A204.1 (cell line): ENCODE results near the gene KDM5C.

Experiments used
- FAIRE-seq: peaks from 2 replicates; lab custom pipeline; 2012; peaks lifted over from hg19 to GRCh38; lab: Jason Lieb, UNC

Gene KDM5C

GRCh38 chrX:53224860-53225797 lies at the start of gene KDM5C:
Gene KDM5C (minus strand): TSS chrX:53225207. CDS start chrX:53224889, 318 bp downstream.
- peak; percentile 41 for FAIRE-seq

GRCh38 chrX:53272808-53273337 lies 47.9 kb upstream of the KDM5C start:
- no peak for FAIRE-seq

DNA sequence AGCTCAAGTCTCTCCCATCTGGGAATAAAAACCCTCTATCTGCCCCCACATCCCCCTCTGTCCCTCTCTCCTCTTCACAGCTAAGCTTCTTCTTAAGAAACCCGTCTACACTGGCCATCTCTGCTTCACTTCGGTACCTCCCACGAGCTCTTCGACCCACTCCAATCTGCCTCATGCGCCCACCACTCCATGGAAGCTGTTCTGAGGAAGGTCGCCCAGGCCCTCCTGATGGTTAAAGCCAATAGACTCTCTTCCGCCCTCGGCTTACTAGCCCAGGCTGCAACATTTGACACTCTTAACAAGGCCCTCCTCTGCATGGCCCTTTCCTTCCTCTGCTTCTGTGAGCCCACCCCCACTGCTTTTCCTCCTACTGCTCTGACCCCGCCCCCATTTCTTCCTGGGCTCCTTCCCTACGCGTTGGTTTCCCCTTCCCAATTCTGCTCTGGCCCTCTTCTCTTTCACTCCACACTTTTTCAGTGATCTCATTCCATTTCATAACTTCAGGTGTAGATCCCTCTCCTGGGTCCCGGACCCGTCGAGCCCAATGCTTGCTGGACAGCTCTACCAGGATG lies 44.6 kb upstream of the KDM5C start:
- no peak for FAIRE-seq

DNA sequence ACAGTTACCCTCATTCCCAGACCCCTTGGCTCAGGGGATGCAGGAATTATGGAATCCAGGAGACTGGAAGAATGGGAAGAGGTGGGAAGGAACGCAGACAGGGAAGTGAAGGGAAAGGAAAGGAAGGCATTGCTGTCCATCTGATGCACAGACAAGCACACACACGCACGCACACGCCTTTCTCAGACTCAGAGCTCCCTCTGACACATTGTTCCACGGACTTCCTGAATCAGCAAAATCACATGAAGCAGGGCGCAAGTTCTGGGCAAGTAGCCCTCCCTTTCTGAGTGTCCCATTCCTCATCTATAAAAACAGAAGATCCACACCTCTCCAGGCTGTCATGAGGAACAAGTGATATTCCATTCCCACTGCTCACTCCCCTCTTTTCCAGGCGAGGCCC lies 43.2 kb upstream of the KDM5C start:
- FAIRE-seq: no peak

DNA sequence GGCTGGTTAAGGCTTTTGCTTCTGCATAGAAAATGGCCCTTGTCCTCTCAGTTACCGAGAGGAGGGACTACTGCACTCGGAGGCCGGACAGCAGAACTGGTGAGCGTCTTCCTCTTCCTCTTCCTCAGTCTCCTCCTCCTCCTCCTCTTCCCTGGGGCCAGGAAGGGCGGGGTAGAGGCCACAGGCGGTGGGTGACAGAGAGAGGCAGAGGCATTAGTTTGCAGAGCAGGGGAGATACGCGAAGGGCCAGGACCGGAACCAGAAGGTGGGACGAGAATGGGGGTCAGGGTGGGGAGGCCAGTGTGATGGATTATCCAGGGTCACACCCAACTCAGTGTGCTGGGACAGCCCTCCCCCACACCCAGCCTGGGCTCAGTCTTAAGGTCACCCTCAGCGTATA lies 41.9 kb upstream of the KDM5C start:
- no peak for FAIRE-seq

DNA sequence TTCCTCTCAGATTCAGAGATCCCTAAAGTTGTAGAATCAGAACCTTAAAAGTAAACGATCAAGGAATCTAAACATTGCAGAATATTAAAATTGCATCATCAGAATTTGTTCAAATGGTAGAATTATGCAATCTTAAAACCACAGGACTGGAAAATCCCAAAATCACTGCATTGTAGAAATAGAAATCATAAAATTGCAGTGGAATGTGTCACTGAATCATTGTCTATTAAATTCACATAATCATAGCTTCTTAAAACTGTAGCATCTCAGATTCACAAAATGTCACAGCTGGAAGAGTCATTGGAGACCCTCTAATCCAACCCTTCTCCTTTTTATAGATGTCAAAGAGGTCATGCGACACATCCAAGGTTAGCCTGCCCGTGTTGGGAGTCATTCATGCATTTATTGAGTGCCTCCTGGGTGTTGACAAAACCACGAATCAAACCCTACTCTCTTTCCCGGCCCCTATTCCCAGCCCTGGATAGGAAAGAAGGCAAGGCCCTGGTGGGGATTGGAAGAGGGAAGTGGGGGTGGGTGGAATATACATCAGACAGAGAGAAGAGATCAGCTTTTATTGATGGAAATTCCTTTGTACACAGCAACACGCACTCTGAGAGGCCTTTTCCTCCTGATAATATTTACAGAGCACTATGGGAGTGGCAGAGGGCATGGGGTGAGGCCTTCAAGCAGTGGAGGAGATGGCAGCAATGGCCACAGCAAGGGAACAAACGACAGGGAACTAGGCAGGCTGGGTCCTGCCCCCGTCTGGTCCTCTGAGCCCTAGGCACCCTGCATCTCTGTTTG lies 41.0 kb upstream of the KDM5C start:
- no peak for FAIRE-seq

DNA sequence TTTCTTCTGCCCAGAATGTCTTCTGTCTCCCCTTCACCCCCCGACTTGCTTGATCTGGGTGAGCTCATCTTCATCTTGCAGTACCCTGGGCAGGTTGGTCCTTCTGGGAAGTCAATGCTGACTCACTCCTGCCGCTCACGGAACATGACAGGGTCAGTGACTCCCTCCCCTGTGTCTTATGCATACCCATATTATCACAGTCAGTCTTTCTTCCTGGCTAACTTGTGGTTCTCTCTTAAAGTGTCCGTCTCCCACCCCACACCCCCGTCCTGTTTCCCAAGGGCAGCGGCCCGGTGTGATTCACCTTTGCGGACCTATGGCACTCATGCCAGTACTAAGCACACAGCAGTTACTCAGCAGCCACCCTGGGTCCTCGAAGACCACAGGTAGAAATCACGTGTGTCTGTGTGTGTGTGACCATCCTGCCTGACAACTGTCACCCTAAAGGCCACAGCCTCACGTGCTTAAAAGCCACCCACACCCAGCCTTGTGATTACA lies 38.6 kb upstream of the KDM5C start:
- FAIRE-seq: no peak

DNA sequence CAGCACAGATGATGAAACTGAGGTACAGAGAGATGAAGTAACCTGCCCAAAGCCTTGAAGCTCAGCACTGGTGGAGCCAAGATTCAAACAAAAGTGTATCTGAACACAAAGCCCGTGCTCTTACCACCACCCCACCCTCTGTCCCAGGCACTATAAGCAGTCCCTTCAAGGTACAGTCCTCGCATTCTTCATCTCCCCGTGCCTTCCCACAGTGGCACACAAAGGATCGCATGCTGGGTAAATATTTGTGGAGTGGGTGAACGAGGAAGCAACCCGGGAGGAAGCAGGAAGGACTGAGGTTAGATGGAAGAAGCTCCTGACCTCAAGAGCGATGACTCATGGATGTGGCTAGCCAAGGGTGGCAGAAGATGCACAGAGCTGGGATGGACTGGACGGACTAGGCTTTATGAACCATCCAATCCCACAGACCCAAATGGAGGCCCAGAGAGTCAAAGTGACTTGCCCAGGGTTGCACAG lies 37.9 kb upstream of the KDM5C start:
- no peak for FAIRE-seq

DNA sequence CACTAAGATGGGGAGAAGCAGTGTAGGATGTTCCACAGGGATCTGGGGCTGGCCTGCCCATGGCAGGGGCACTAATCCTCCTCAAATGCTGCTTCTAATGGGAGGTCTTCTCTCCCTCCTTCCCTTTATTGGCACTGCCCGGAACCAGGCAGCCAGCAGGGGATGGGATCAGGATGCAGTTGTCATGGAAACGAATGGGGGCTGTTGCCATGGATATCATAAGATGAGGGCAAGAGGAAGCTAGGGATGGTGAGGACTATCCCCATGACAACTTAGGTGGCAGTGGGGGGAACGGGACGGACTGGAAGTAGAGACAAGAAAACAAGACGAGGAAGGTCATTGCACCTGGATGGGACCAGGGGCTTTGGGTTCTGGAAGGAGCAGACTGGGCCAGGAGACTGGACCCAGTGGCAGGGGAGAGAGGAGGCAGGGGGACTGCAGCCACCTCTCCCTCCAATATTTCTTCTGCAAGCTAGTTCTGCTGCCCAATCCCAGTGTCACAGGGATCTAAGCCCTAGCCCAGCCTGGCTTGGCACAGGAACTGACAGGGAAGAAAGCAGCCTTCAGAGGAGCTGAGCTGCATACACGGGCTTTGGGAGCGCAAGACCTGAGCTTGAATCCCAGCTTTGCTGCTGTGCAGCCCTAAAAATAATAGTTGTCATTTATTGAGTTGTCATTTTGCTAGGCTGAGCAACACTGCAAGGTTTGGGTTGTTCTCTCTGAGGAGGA lies 37.3 kb upstream of the KDM5C start:
- no peak for FAIRE-seq

DNA sequence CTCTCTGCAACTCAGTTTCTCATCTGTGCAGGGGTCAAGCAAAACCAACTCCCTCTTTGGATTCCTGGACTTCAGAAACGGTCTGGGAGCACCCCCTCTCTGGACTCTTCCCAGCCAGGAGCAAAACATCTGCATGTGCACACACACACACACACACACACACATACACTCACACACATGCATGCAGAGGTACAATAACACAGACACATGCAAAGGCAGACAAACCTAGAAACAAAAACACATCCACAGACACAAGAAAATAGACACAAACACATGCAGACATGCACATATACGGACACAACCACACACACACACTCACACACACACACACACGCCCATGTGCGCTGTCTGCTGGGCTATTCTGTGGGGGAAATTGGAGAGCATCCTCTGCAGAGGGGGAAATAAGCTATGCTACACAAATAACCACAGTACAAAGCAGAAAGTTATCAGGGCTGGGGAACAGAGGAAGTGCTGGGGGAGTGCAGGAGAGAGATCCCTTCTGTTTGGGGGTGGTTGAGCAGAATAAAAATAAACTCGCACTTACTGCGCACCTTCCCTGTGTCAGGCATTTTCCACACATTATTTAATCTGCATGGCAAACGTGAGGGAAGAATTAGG lies 36.5 kb upstream of the KDM5C start:
- FAIRE-seq: no peak

GRCh38 chrX:53260836-53261235 lies 35.8 kb upstream of the KDM5C start:
- FAIRE-seq: no peak

DNA sequence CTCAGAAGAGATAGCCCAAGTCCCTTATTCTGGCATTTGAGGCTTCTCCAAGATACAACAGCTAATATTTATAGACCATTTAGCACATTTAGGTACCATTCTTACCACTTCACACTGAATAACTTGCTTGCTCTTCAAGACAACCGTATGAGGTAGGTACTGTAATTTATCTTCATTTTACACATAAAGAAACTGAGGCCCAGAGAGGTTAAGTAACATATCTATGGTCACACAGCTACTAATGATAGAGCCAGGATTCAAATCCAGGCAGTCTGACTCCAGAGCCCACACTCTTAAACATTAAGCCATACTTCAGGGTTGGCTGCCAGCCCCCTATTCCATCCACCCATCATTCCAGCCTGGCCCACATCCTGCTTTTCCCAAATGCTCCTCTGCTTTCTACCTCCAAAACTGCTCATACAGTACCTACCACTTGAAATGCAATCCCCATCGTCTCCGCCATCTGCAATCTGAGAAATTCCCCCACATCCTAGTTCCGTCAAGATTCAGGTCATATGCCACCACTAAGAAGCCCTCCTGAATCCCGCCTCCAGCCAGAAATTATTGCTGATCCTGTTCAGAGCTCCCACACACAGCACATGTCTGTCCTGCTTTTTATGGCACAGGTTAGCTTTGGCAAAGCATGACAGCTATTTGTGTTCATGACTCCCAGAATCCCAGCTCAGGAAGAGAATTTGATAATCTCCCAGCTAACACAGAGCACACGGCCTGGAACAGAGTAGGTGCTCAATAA lies 32.8 kb upstream of the KDM5C start:
- no peak for FAIRE-seq

- no peak for FAIRE-seq
Measured at GRCh38 chrX:53257166-53257565, 32.2 kb upstream of the KDM5C start.

DNA sequence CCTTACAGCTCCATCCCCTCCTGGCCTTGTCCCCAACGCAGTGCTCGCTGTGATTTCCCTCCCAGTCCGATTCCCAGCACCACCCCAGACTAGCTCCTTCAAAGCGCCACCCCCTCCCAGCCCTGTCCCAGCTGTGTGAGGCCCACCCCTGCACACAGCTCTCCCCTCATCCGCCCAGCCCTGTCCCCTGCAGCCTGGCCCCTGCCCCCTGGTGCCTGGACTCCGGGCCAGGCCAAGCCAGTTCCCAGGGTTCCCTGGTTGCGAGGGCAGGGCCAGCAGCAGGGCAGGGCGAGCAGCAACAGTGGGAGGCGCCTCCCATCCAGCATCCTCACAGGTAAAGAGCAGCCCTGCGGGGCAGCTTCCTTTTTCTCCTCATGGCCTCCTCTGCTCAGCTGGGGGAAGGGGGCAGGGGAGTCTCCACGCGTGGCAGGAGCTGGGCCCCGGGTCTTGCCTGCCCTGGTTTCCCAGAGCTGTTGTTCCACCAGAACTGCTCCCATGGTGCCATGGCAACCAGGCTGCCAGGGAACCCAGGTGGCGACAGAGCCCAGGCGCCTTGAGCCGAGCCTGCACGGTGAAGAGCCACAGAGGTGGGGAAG lies 31.5 kb upstream of the KDM5C start:
- FAIRE-seq: no peak

DNA sequence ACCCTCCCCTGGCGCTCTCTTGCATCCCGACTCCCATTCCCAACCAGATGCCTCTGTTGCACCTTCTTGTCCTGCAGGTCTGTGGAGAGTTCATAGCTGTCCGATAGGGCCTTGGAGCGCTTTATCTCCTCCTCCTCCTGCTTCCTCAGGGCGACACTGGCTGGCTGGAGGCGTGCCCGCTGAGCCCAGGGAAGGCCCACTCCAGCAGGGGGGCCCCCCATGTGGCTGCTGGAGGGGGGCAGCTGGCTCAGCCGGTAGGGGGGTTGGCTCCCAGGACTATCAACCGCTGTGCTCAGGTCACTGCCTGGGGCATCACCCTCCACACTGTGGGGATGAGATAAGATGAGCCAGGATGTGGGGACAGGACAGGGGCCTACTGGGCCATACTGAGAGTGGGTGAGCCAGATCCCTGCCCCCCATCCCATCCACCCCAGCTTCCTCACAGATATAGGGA lies 30.8 kb upstream of the KDM5C start:
- no peak for FAIRE-seq

GRCh38 chrX:53254570-53255461 lies 29.8 kb upstream of the KDM5C start:
- no peak for FAIRE-seq

GRCh38 chrX:53253293-53254020 lies 28.4 kb upstream of the KDM5C start:
- no peak for FAIRE-seq

DNA sequence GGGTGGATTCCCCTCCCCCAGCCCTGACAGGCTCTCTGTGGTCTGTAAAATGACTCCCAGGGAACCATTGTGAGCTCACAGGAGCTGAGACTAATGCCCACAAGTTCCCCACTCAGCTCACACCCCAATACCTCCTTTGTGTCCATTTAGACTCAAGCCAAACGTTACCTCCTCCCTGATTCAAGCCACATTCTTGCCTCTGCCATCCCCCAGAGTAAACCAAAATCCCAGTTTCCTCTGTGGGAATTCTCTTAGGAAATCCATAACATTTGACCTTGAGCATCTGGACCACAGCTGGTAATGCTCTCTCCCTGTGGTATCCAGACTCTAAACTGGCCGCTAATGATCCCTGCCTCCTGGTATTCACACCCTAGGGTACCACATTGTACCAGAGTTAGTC lies 26.3 kb upstream of the KDM5C start:
- FAIRE-seq: no peak
